Mesendoderm (in vitro differentiated cells): ENCODE results near the gene ZDHHC17.

Experiments
- DNase-seq: peaks from one replicate; pipeline ENCODE4 v3.0.0; 2013
- H2AK5ac ChIP-seq: 2 replicates; pipeline ENCODE4 v1.6.1; 2013; ENCODE audit warnings: low read length, inconsistent platforms
- H2BK120ac ChIP-seq: 2 replicates; pipeline ENCODE4 v1.6.1; 2013; ENCODE audit warnings: low read depth, mild to moderate bottlenecking, low read length, moderate library complexity, mixed read lengths
- H2BK15ac ChIP-seq: replicated peaks from 2 replicates; pipeline ENCODE4 v1.6.1; 2013; ENCODE audit warnings: low read depth, mild to moderate bottlenecking, moderate library complexity
- H2BK5ac ChIP-seq: 2 replicates; pipeline ENCODE4 v1.6.1; 2013; ENCODE audit warnings: low read length, inconsistent platforms
- H3K18ac ChIP-seq: 2 replicates; pipeline ENCODE4 v1.6.1; 2013; ENCODE audit warnings: mild to moderate bottlenecking, low read length, mixed read lengths
- H3K23ac ChIP-seq: one replicate; pipeline ENCODE4 v1.6.1; 2013; ENCODE audit warnings: low read length
- H3K27ac ChIP-seq: 2 replicates; pipeline ENCODE4 v1.5.1; 2013; ENCODE audit warnings: low read depth, mild to moderate bottlenecking, inconsistent platforms, low read length, moderate library complexity
- H3K27me3 ChIP-seq: 2 replicates; pipeline ENCODE4 v1.6.1; 2013; ENCODE audit warnings: low read length, control low read depth, mild to moderate bottlenecking, inconsistent platforms; ENCODE audit not compliant: insufficient read depth, poor library complexity
- H3K36me3 ChIP-seq: 2 replicates; pipeline ENCODE4 v1.6.1; 2013; ENCODE audit warnings: low read length, inconsistent platforms; ENCODE audit not compliant: control insufficient read depth, insufficient read depth
- H3K4ac ChIP-seq: one replicate; pipeline ENCODE4 v1.6.1; 2013; ENCODE audit warnings: low read depth, mild to moderate bottlenecking, low read length, moderate library complexity
- H3K4me1 ChIP-seq: 2 replicates; pipeline ENCODE4 v1.6.1; 2013; ENCODE audit warnings: low read depth, low read length, inconsistent platforms; ENCODE audit not compliant: control insufficient read depth
- H3K4me2 ChIP-seq: 2 replicates; pipeline ENCODE4 v1.6.1; 2013; ENCODE audit warnings: low read length
- H3K4me3 ChIP-seq: 2 replicates; pipeline ENCODE4 v1.5.1; 2013; ENCODE audit warnings: mild to moderate bottlenecking, low read length
- H3K56ac ChIP-seq: one replicate; pipeline ENCODE4 v1.6.1; 2013; ENCODE audit warnings: low read length
- H3K79me1 ChIP-seq: 2 replicates; pipeline ENCODE4 v1.6.1; 2013; ENCODE audit warnings: low read length, inconsistent platforms
- H3K79me2 ChIP-seq: 2 replicates; pipeline ENCODE4 v1.6.1; 2013; ENCODE audit warnings: mild to moderate bottlenecking, low read length; ENCODE audit not compliant: control insufficient read depth, insufficient read depth
- H3K9ac ChIP-seq: 2 replicates; pipeline ENCODE4 v1.6.1; 2013; ENCODE audit warnings: low read length, inconsistent platforms
- H4K5ac ChIP-seq: one replicate; pipeline ENCODE4 v1.6.1; 2013; ENCODE audit warnings: low read length
- H4K8ac ChIP-seq: one replicate; pipeline ENCODE4 v1.6.1; 2013; ENCODE audit warnings: low read depth, mild to moderate bottlenecking, control low read depth, low read length, moderate library complexity
- WGBS: extraction: QIAGEN DNeasy Blood & Tissue Kit; methylation state at CpG from one replicate; pipeline ENCODE4 v1.1.7; 2013; ENCODE audit warnings: low lambda C conversion rate, missing lambda C conversion rate; ENCODE audit not compliant: insufficient coverage; ENCODE audit errors: extremely low coverage; 5-methylcytosine and 5-hydroxymethylcytosine counted together

Gene ZDHHC17

GRCh38 chr12:76864791-76865400, 101.0 kb downstream of the ZDHHC17 start:
- H2BK120ac ChIP-seq, result no peak overlapping the region
- no peak overlapping the region for H3K23ac ChIP-seq
- H4K8ac ChIP-seq, result no peak overlapping the region
- no peaks in the 10 kb centered on the region for H3K4me1 ChIP-seq
- no peak overlapping the region for H3K9ac ChIP-seq
- H3K27me3 ChIP-seq, result no peaks in the 10 kb centered on the region
- peaks cover 9% of the 10 kb centered on the region for H3K79me1 ChIP-seq
- H3K56ac ChIP-seq, result no peak overlapping the region
- DNase-seq, result no peak
- no peak overlapping the region for H3K27ac ChIP-seq
- no peak overlapping the region for H3K4ac ChIP-seq
- no CpG with 5 or more reads among the region's 2 CpGs for WGBS
- H2AK5ac ChIP-seq, result no peak overlapping the region
- H3K4me3 ChIP-seq, result no peak overlapping the region
- no peaks in the 10 kb centered on the region for H3K36me3 ChIP-seq
- H3K4me2 ChIP-seq, result no peak overlapping the region
- H2BK15ac ChIP-seq, result no peak overlapping the region
- no peak overlapping the region for H3K18ac ChIP-seq
- H2BK5ac ChIP-seq, result no peak overlapping the region
- H4K5ac ChIP-seq, result no peak overlapping the region
- peaks cover 3% of the 10 kb centered on the region for H3K79me2 ChIP-seq

- Histone ChIP-seq H3K18ac (no peak overlapping the region), H3K23ac (no peak overlapping the region), H4K8ac (no peak overlapping the region), H3K27ac (peak overlapping the region; percentile 49), H3K79me2 (peaks cover 3% of the 10 kb centered on the region), H3K9ac (no peak overlapping the region), H3K56ac (no peak overlapping the region), H3K36me3 (no peaks in the 10 kb centered on the region), H3K4ac (no peak overlapping the region), H2BK15ac (no peak overlapping the region), H2AK5ac (no peak overlapping the region), H2BK5ac (no peak overlapping the region), H4K5ac (no peak overlapping the region), H3K27me3 (no peaks in the 10 kb centered on the region), H2BK120ac (no peak overlapping the region), H3K79me1 (peaks cover 9% of the 10 kb centered on the region), H3K4me2 (no peak overlapping the region), H3K4me1 (no peaks in the 10 kb centered on the region), H3K4me3 (no peak overlapping the region)
- DNase-seq, result no peak
- 100% methylated on average over 1 of the region's 8 CpGs for WGBS
Observed at GRCh38 chr12:76866151-76866567, 102.2 kb downstream of the ZDHHC17 start.

- DNase-seq, result no peak
- Histone ChIP-seq H2BK15ac (no peak overlapping the region), H3K79me2 (peaks cover 4% of the 10 kb centered on the region), H3K18ac (no peak overlapping the region), H3K56ac (no peak overlapping the region), H3K23ac (no peak overlapping the region), H3K4me3 (no peak overlapping the region), H3K4me1 (no peaks in the 10 kb centered on the region), H3K4me2 (no peak overlapping the region), H3K4ac (no peak overlapping the region), H4K8ac (no peak overlapping the region), H4K5ac (no peak overlapping the region), H3K27me3 (no peaks in the 10 kb centered on the region), H2AK5ac (no peak overlapping the region), H3K27ac (no peak overlapping the region), H2BK120ac (no peak overlapping the region), H3K36me3 (no peaks in the 10 kb centered on the region), H2BK5ac (no peak overlapping the region), H3K9ac (no peak overlapping the region), H3K79me1 (peaks cover 9% of the 10 kb centered on the region)
- WGBS, result no CpG with 5 or more reads among the region's 8 CpGs
Observed at GRCh38 chr12:76866726-76867125, 102.8 kb downstream of the ZDHHC17 start.

GRCh38 chr12:76871082-76871481, 107.2 kb downstream of the ZDHHC17 start:
- H4K5ac ChIP-seq, result no peak overlapping the region
- H3K79me2 ChIP-seq, result peaks cover 13% of the 10 kb centered on the region
- H3K36me3 ChIP-seq, result no peaks in the 10 kb centered on the region
- no peak overlapping the region for H2BK5ac ChIP-seq
- no peak for DNase-seq
- H3K4me2 ChIP-seq, result no peak overlapping the region
- no peak overlapping the region for H3K56ac ChIP-seq
- no peak overlapping the region for H3K4me3 ChIP-seq
- no CpG with 5 or more reads among the region's 2 CpGs for WGBS
- no peak overlapping the region for H3K18ac ChIP-seq
- H3K79me1 ChIP-seq, result peaks cover 13% of the 10 kb centered on the region
- no peak overlapping the region for H3K9ac ChIP-seq
- H3K27me3 ChIP-seq, result no peaks in the 10 kb centered on the region
- H4K8ac ChIP-seq, result no peak overlapping the region
- H2BK120ac ChIP-seq, result no peak overlapping the region
- no peak overlapping the region for H3K23ac ChIP-seq
- H3K4ac ChIP-seq, result no peak overlapping the region
- H3K27ac ChIP-seq, result no peak overlapping the region
- no peak overlapping the region for H2AK5ac ChIP-seq
- H2BK15ac ChIP-seq, result no peak overlapping the region
- no peaks in the 10 kb centered on the region for H3K4me1 ChIP-seq

GRCh38 chr12:76871742-76872141, 107.8 kb downstream of the ZDHHC17 start:
- peaks cover under 1% of the 10 kb centered on the region for H3K4me1 ChIP-seq
- H3K79me1 ChIP-seq, result peaks cover 13% of the 10 kb centered on the region
- H4K8ac ChIP-seq, result no peak overlapping the region
- H4K5ac ChIP-seq, result no peak overlapping the region
- H2BK5ac ChIP-seq, result no peak overlapping the region
- no peak overlapping the region for H3K4me2 ChIP-seq
- H3K9ac ChIP-seq, result no peak overlapping the region
- H2BK15ac ChIP-seq, result no peak overlapping the region
- H3K4ac ChIP-seq, result no peak overlapping the region
- H3K36me3 ChIP-seq, result no peaks in the 10 kb centered on the region
- H3K23ac ChIP-seq, result no peak overlapping the region
- DNase-seq, result no peak
- H3K79me2 ChIP-seq, result peaks cover 18% of the 10 kb centered on the region
- H2AK5ac ChIP-seq, result no peak overlapping the region
- H2BK120ac ChIP-seq, result no peak overlapping the region
- no CpG with 5 or more reads among the region's 3 CpGs for WGBS
- H3K27me3 ChIP-seq, result no peaks in the 10 kb centered on the region
- no peak overlapping the region for H3K56ac ChIP-seq
- H3K18ac ChIP-seq, result no peak overlapping the region
- no peak overlapping the region for H3K4me3 ChIP-seq
- H3K27ac ChIP-seq, result no peak overlapping the region

GRCh38 chr12:76872415-76872814, 108.5 kb downstream of the ZDHHC17 start:
- Histone ChIP-seq H3K23ac (no peak overlapping the region), H3K79me2 (peaks cover 23% of the 10 kb centered on the region), H3K4me1 (peaks cover 5% of the 10 kb centered on the region), H2AK5ac (no peak overlapping the region), H2BK5ac (no peak overlapping the region), H3K18ac (no peak overlapping the region), H3K9ac (no peak overlapping the region), H3K79me1 (peaks cover 14% of the 10 kb centered on the region), H4K5ac (no peak overlapping the region), H2BK15ac (no peak overlapping the region), H2BK120ac (no peak overlapping the region), H3K56ac (no peak overlapping the region), H3K4ac (no peak overlapping the region), H3K36me3 (no peaks in the 10 kb centered on the region), H3K4me3 (no peak overlapping the region), H3K27me3 (no peaks in the 10 kb centered on the region), H3K4me2 (no peak overlapping the region), H3K27ac (no peak overlapping the region), H4K8ac (no peak overlapping the region)
- peak; percentile 33 for DNase-seq
- no CpG with 5 or more reads among the region's 5 CpGs for WGBS
